Adrenal gland (tissue), 5 donors: ENCODE results near the gene ALOX5.

Experiments
- CTCF ChIP-seq, 6 experiments: fragments of 450-650 bp in 4 of 6; fragments of 200-600 bp in 2 of 6; sonication (generic) in 1 of 6; IDR thresholded peaks; 1 replicate in 5 of 6; 2 replicates in 1 of 6; pipeline versions ENCODE4 v1.5.1 to v1.8.0; 2016 to 2021; ENCODE audit warnings: antibody characterized with exemption in 6 of 6, mild to moderate bottlenecking in 2 of 6, moderate library complexity in 1 of 6
- POLR2A ChIP-seq, 2 donors: fragments of 450-650 bp; IDR thresholded peaks; one replicate each; pipeline ENCODE4 v1.6.1; 2017; ENCODE audit warnings: antibody characterized with exemption in 2 of 2, mild to moderate bottlenecking in 2 of 2, moderate library complexity in 1 of 2
- donor health status: DM: no; HTN: no; CAD: no.

DNA sequence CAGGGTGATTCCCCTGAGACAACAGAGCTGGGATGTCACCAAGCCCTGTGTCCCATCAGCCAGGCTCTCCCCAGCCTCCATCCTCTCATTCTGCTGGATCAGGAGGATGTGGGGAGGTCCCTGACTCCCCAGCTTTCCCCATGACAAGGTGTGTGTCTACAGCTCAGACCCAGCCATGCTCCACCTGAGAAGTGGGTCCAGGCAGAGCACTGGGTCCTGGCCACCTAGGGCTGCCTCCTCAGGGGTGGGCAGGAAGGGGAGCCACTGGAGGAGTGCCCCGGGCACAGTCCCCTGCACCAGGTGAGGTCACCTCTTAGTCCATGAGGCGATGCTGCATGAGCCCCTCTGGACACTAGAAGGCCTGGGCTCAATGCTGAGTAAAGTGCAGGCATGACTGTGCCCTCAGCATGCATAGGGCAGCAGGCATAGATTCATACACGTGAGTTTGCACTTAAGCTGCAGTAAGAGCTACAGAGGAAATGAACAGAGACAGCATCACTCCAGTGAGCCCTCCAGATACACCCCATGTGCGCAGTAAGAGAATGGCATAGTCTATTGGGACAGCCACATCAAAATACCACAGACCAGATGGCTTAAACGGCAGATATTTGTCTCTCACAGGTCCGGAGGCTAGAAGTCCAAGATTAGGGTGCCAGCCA lies 48.3 kb downstream of the ALOX5 start:
- TF ChIP-seq CTCF (IDR thresholded peaks at IDR 0.05) (no peak), POLR2A (IDR thresholded peaks at IDR 0.05) (no peak)
